OCI-LY7 (cell line): ENCODE results near the gene TPST2. TPM values are rescaled to one million over a fixed set of nuclear protein-coding genes. Genes with fewer than 3 reads are reported as not detected.
"Not testable (repeated sequence)": the region's sequence is repeated elsewhere in the genome, so short reads cannot be mapped to it uniquely, and the experiment has no call there.

ENCODE experiments used
- BruUV-seq: library from RNA; stranded (reverse); fragments of 400-500 nt; replicated peaks from 2 replicates; lab custom pipeline; 2021; lab: Mats Ljungman, UMichigan
- CTCF ChIA-PET: fragments of 300-600 bp; sonication (Branson Sonifier 250); formaldehyde crosslinking; loops from one replicate; lab custom pipeline; 2022; ENCODE audit warnings: antibody characterized with exemption; ENCODE audit not compliant: unreplicated experiment; lab: Charles Lee
- POLR2A ChIA-PET: fragments of 300-600 bp; sonication (Branson Sonifier 250); formaldehyde crosslinking; loops from one replicate; lab custom pipeline; 2022; ENCODE audit warnings: antibody characterized with exemption; lab: Charles Lee
- DNase-seq: peaks from one replicate; pipeline ENCODE4 v3.0.0-alpha.2; 2015; ENCODE audit warnings: low spot score
- H2AFZ ChIP-seq: fragments of 200-600 bp; sonication (generic), shearing (Covaris generic); 2 replicates; pipeline ENCODE4 v1.6.1; 2014; ENCODE audit warnings: mild to moderate bottlenecking, antibody characterized with exemption, low read length, moderate library complexity
- H3K27ac ChIP-seq: fragments of 200-600 bp; sonication (generic); 2 replicates; pipeline ENCODE4 v1.5.1; 2014; ENCODE audit warnings: mixed run types, low read depth, mild to moderate bottlenecking, moderate library complexity, low read length, inconsistent platforms; ENCODE audit not compliant: poor library complexity, severe bottlenecking
- H3K36me3 ChIP-seq: fragments of 200-600 bp; sonication (generic); 2 replicates; pipeline ENCODE4 v1.6.1; 2014; ENCODE audit warnings: mild to moderate bottlenecking, antibody characterized with exemption, low read length, moderate library complexity, mixed read lengths; ENCODE audit not compliant: insufficient read depth
- H3K4me1 ChIP-seq: fragments of 200-600 bp; sonication (generic); 2 replicates; pipeline ENCODE4 v1.5.1; 2014; ENCODE audit warnings: mild to moderate bottlenecking, low read length; ENCODE audit not compliant: insufficient read depth, poor library complexity, severe bottlenecking
- H3K4me2 ChIP-seq: fragments of 200-600 bp; sonication (generic); 2 replicates; pipeline ENCODE4 v1.6.1; 2014; ENCODE audit warnings: mild to moderate bottlenecking, low read length
- H3K4me3 ChIP-seq: fragments of 200-600 bp; sonication (generic); 2 replicates; pipeline ENCODE4 v1.5.1; 2014; ENCODE audit warnings: mild to moderate bottlenecking, low read depth, low read length; ENCODE audit not compliant: poor library complexity, severe bottlenecking
- H3K79me2 ChIP-seq: fragments of 200-600 bp; sonication (generic); 2 replicates; pipeline ENCODE4 v1.6.1; 2016; ENCODE audit warnings: low read depth, mild to moderate bottlenecking, low read length, moderate library complexity, mixed read lengths; ENCODE audit not compliant: insufficient read depth
- H3K9me2 ChIP-seq: fragments of 200-600 bp; sonication (generic); 2 replicates; pipeline ENCODE4 v1.6.1; 2016; ENCODE audit warnings: mild to moderate bottlenecking, low read length, mixed read lengths; ENCODE audit not compliant: insufficient read depth
- H3K9me3 ChIP-seq: fragments of 200-600 bp; sonication (generic); 2 replicates; pipeline ENCODE4 v1.6.1; 2014; ENCODE audit warnings: mild to moderate bottlenecking, mixed run types, low read length, mixed read lengths
- H4K20me1 ChIP-seq: fragments of 200-600 bp; sonication (generic); 2 replicates; pipeline ENCODE4 v1.6.1; 2014; ENCODE audit warnings: mild to moderate bottlenecking, antibody characterized with exemption, low read length, moderate library complexity, mixed read lengths; ENCODE audit not compliant: insufficient read depth
- EZH2phosphoT487 ChIP-seq: fragments of 200-600 bp; sonication (generic); IDR thresholded peaks from 2 replicates; pipeline ENCODE4 v1.6.1; 2018; ENCODE audit warnings: low read depth, borderline replicate concordance, mild to moderate bottlenecking, mixed run types, antibody characterized with exemption, low read length, moderate library complexity, mixed read lengths
- intact Hi-C: fragments of 100-400 bp; cut with micrococcal nuclease; formaldehyde crosslinking; loops from one replicate; pipeline ENCODE4 v1.10.0; 2022; ENCODE audit not compliant: unreplicated experiment
- total RNA-seq, 2 experiments: library from RNA; depleted of rRNA in 1 of 2; stranded (reverse); fragments of >200 nt in 1 of 2; shearing (Covaris generic) in 1 of 2; gene quantifications; 2 replicates each; pipeline ENCODE4 v1.2.3, GENCODE V29; 2014 to 2022
- TF ChIP-seq, protein P1 (sequence below): fragments of 200-600 bp; sonication (generic); conservative IDR thresholded peaks from 2 replicates; pipeline ENCODE4 v1.5.1; 2014; ENCODE audit warnings: mild to moderate bottlenecking, antibody characterized with exemption, low read length, moderate library complexity, mixed read lengths

The TPST2 gene
- total RNA-seq, 2 experiments from 2014 or later = 12.5 to 19.1 TPM

DNA sequence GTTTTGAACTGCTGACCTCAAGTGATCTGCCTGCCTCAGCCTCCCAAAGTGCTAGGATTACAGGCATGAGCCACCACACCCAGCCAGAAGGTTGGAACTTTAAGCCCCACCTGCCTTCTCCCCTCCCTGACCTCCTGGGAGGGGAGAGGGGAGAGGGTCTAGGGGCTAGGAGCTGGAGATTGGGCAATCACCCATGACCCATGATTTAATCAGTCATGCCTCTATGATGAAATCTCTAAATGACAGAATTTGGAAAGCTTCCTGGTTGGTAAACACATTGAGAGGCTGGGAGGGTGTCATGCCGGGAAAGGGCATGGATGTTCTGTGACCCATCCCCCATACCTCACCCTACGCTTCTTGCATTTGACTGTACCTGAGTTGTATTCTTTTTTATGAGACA, 60.6 kb downstream of the TPST2 start:
- no peaks in the 10 kb centered on the region for H3K9me3 ChIP-seq
- peaks cover 50% of the 10 kb centered on the region; the same call in 1 of the 2 replicates for H3K36me3 ChIP-seq
- ChIA-PET POLR2A (interaction anchor here (0.9 to 1.4 kb wide), 2 partner anchors 15 to 45 kb away, joined by 3 to 8 read pairs; no protein-coding TSS in a partner anchor), CTCF (no interaction called here)
- H4K20me1 ChIP-seq = no peaks in the 10 kb centered on the region
- H3K4me2 ChIP-seq = no peak overlapping the region
- peaks cover 45% of the 10 kb centered on the region for H3K4me1 ChIP-seq
- no peak overlapping the region for H3K4me3 ChIP-seq
- H2AFZ ChIP-seq = no peak overlapping the region
- TF ChIP-seq, protein P1, sequence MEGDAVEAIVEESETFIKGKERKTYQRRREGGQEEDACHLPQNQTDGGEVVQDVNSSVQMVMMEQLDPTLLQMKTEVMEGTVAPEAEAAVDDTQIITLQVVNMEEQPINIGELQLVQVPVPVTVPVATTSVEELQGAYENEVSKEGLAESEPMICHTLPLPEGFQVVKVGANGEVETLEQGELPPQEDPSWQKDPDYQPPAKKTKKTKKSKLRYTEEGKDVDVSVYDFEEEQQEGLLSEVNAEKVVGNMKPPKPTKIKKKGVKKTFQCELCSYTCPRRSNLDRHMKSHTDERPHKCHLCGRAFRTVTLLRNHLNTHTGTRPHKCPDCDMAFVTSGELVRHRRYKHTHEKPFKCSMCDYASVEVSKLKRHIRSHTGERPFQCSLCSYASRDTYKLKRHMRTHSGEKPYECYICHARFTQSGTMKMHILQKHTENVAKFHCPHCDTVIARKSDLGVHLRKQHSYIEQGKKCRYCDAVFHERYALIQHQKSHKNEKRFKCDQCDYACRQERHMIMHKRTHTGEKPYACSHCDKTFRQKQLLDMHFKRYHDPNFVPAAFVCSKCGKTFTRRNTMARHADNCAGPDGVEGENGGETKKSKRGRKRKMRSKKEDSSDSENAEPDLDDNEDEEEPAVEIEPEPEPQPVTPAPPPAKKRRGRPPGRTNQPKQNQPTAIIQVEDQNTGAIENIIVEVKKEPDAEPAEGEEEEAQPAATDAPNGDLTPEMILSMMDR = no peak
- TF ChIP-seq EZH2phosphoT487 = no peak
- DNase-seq = no peak
- no peak overlapping the region for H3K27ac ChIP-seq
- H3K79me2 ChIP-seq = no peaks in the 10 kb centered on the region; the same call in 1 of the 2 replicates
- intact Hi-C loops = no loop called here
- H3K9me2 ChIP-seq = no peaks in the 10 kb centered on the region
- no TSS peak for BruUV-seq

DNA sequence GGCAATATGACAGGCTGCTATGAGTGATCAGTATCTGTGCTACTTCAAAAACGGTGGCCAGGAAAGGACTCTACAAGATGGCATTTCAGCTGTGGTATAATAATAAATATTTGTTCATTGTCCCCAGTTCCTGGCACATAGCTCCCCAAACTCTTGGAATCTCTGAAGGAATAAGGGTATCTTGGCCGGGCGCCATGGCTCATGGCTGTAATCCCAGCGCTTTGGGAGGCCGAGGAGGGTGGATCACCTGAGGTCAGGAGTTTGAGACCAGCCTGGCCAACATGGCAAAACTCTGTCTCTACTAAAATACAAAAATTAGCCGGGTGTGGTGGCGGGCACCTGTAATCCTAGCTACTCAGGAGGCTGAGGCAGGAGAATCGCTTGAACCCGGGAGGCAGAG, 61.4 kb downstream of the TPST2 start:
- CTCF ChIA-PET, H4K20me1 ChIP-seq, H3K4me3 ChIP-seq, H3K79me2 ChIP-seq, intact Hi-C loops, H3K9me2 ChIP-seq, POLR2A ChIA-PET, H2AFZ ChIP-seq, H3K27ac ChIP-seq, H3K4me2 ChIP-seq, H3K9me3 ChIP-seq, BruUV-seq, DNase-seq: not testable (repeated sequence)
- peaks cover 39% of the 10 kb centered on the region for H3K4me1 ChIP-seq
- peaks cover 50% of the 10 kb centered on the region; the same call in 1 of the 2 replicates for H3K36me3 ChIP-seq

DNA sequence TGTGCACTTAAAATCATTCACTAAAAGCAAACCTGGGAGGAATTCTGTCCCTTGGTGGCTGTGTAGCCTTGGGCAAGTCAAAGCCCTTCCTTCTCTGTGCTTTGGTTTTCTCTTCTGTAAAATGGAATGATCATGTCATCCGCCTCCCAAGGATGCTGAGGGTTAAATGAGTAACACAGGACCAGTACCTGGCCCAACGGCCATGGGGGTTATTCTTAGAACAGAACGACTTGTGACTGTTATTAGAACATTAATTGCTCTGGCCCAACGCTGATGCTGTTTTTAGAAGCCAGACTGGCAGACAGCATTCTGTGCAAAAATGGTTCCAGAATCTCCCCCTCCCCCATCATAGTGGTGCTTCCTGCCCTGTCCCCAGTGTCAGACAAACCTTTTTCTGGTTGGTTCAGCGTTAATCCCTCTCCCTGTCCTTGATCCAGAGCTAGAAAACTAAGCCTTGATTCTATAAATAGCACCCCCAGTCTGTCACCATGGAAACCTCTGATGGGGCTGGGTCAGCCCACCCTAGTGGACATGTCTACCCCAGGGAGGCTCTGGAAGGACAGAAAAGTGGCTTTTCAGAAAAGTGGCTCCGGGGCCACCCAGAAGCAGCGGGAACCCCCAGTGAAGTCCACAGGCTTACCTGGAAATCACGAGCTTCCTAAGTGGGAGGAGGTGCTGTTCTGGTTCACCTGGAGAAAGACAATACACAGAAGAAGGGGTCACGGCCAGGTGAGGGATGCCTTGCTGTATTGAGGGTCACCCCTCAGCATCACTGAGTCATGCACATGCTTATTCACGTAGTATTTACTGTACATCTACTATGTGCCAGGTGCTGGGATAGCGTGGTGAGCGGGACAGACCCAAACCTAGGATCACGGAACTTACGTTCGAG, 62.1 kb downstream of the TPST2 start:
- intact Hi-C loops = no loop called here
- no TSS peak for BruUV-seq
- H3K79me2 ChIP-seq = no peaks in the 10 kb centered on the region
- no peak for DNase-seq
- H3K36me3 ChIP-seq = peaks cover 50% of the 10 kb centered on the region; the same call in 1 of the 2 replicates
- H2AFZ ChIP-seq = no peak overlapping the region
- peak overlapping the region; percentile 5 for H3K27ac ChIP-seq
- H4K20me1 ChIP-seq = no peaks in the 10 kb centered on the region
- peak overlapping the region; percentile 15; the same call in 1 of the 2 replicates for H3K4me2 ChIP-seq
- CTCF ChIA-PET = no interaction called here
- TF ChIP-seq, protein P1 = no peak
- no peak for TF ChIP-seq EZH2phosphoT487
- no peaks in the 10 kb centered on the region for H3K9me3 ChIP-seq
- no peaks in the 10 kb centered on the region for H3K9me2 ChIP-seq
- peaks cover 32% of the 10 kb centered on the region for H3K4me1 ChIP-seq
- POLR2A ChIA-PET = interaction anchor here (1.4 kb wide), 1 partner anchor 13 kb away, joined by 3 read pairs; no protein-coding TSS in a partner anchor
- no peak overlapping the region for H3K4me3 ChIP-seq
